EH (cell line): ENCODE data around the gene CNDP2.
"Not testable (repeated sequence)": the region's sequence is repeated elsewhere in the genome, so short reads cannot be mapped to it uniquely, and the experiment has no call there.

Experiments used
- DNase-seq: peaks from one replicate; pipeline ENCODE4 v3.0.0-alpha.2; 2015; ENCODE audit warnings: low read depth

The CNDP2 gene

DNA sequence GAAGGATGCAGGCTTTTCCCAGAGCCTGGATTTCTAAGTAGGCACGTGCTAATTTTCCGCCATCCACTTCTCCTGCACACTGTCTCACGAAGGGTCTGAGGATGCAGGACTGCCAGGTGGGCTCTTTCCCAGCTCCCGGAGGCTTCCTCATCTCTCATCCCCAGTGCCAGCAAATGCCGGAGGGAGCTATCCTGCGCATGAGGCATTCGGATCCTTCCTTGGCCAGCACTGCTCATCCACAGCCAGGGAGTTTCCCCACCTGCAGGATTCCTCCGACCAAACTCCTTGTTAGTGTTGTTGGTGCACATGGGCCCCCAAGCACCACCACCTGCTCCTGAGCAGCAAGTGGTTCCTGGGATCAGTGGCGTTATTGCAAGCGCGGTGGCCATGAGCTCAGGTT is 43.1 kb downstream of the CNDP2 start:
- no peak for DNase-seq

DNA sequence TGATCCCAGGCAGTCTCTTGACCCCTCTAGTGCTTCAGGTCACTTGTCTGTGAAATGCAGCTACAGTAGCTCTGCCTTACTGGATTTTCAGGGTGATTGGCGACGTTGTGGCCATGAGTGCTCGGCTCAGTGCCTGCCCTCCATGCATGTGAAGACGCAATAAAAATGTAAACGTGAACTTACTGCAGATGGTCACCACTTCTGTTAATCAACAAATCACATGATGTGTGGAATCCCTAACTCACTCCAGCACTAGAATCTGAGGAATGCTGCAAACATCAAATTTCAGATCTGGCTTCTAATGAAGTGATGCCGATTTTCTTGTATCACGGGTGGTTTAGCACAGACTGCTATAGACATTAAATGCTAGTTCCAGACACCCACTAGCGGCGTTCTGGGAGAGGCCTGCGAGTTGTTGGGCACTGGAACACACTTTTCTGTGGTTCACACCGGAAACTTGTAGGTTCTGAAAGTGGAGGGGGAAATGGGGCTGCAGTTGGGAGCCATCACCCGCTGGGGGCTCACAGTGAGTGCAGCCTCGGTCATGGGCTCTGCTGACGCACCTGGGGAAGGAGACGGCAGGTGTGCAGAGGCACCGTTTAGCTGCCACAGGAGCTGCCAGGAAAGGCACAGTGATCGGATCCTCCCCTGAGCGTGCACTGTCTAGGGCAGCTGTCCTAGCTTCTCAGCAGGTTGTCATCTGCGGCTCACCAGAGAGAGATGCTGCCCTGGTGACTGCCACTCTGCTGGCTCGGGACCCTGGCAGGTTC is 44.7 kb downstream of the CNDP2 start:
- DNase-seq = peak; percentile 8

DNA sequence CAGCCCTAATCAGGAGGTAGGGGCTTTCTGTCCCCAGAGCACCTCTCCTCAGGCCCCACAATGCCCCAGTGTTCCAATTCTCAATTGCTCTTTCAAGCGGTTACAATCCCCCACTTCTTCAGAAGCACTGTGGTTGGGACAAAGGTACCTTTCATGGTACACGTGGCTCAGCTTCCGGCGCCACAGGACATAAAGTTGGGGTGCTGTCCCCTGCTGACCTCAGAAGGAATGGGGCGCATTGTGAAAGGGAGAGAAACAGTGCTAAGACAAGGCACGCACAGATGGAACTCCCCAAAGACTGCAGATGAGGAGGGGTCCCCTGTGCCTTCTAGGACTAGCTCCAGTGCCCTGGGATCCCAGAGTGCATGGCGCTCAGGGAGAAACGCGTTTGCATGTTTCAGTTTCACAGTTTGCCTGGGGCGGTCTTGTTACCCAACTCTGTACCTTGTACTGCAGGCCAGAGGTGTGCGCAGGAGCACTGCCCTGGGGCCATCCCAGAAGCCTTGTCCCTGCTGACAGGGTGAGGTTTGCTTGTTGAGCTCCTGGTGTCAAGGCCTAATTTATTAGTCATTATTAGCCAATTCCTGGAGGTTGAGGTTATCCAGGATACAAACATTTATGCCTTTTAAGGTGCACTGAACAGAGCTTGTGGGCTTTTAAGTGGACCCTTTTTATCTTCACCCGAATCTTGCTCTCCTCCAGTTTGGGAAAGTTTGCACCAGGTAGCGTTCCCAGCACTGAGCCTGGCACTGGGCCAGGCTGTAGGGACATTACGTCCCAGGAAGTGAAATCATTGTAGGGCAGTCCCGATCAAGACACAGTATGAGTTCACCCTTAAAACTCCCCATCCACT is 45.8 kb downstream of the CNDP2 start:
- no peak for DNase-seq

DNA sequence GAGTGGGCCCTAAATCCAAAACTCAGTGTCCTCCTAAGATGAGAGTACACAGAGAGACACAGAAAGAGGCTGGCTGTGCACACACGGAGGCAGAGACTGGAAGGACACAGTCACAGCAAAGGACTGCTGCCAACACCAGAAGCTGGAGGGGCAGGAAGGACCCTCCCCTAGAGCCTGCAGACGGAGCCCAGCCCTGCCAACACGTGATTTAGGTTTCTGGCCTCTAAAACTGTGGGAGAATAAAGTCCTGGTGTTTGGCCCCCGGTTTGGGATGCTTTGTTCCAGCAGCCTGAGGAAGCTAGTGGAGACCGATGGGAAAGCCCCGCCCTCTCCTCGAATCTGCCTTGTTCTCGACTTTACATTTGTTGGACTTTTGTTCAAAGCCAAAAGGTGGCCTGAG is 48.7 kb downstream of the CNDP2 start:
- no peak for DNase-seq

DNA sequence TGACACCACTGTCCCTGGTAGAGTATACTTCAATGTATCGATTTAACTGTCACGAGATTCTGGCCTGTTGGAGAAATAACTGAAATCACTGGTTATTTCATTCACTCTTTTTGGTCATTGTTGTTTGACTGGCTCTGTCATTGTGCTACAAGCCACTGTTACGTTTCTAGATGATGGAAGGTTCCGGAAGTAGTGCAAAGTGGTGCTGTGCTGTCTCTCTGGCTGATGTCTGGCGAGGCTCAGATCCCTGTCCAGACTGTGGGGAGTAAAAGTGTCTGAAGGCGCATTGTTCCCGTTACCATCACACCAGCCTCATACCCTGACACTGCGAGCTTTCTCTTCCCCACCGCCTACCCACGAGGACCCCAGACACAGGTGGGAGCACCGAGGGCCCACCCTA is 49.8 kb downstream of the CNDP2 start:
- DNase-seq = no peak

DNA sequence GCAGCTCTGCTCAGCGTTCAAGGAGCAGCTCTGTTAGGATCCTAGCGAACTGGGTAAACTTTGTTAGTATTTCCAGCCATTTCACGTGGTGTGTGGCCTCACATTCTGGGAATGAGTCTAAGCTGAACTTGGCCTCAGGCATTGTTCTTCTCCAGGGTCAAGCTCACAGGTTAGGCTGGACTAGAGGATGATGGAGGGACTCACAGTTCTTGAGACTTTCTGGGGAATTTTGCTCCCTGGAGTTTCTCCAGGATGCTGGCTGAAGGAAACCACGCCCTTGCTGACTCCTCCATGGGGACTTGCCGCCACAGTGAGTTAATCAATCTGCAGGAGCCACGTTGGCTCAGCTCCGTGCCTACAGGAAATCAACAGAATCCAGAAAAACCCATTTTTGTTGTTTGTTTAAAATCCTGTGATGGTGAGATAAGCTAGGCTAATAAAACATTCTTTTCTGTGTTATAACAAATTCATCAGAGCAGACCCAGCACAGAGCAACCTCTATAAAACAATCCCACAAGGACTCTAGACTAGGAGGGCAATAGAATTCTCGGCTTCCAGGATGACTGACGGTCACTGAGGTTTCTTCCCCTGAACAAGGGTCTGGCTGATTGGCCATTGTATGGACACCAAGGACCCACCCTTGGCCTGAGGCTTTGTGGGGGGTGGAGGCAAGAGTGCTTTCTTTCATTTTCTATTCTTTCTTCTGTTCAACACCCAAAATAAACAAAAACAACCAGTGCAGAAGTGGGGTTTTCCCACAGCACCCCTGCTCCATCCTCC is 50.8 kb downstream of the CNDP2 start:
- peak; percentile 79 for DNase-seq

DNA sequence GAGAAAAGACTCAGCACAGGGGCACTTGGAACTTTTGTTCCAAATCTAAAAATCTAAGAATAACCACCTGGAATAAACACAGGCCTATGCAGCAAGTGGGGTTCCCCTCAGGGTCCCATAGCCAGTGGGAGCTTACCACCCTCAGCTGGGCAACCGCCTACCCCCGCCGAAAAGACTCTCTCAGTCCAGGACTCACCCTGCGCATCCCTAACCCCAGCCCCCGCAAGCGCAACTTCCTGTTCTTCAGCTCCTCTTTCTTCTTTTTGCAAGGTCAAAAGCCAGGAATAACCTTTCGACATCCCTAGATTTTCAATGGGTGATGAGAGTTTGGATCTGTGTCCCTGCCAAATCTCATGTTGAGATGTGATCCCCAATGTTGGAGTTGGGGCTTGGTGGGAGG is 51.7 kb downstream of the CNDP2 start:
- DNase-seq = no peak

DNA sequence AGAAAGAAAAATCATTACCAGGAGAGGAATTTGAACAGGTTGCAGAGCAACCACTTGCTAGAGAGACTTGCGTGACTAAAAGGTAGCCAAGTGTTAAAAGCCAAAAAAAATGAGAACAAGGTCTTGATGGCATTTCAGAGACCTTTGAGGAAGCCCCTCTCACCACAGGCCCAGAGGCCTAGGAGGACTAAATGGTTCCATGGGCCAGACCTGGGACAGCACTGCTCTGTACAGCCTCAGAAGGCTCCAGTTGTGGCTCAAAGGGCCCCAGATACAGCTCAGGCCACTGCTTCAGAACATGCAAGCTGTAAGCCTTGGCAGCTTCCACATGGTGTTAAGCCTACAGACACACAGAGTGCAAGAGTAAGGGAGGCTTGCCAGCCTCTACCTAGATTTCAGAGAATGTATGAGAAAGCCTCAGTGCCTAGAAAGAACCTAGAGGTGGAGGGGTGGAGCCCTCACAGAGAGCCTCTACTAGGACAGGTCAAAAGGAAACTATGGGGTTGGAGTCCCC is 53.5 kb downstream of the CNDP2 start:
- DNase-seq = no peak

DNA sequence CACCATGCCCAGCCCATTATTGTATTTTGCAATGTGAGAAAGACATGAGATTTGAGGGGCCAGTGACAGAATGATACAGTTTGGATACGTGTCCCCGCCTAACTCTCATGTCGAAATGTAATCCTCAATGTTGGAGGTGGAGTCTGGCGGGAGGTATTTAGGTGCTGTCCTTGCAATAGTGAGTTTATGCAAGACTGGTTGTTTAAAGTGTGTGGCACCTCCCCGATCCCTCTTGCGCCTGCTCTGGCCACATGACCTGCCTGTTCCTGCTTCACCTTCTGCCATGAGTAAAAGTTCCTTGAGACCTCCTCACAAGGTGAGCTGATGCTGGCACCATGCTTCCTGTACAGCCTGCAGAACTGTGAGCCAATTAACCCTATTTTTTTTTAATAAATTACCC is 54.7 kb downstream of the CNDP2 start:
- no peak for DNase-seq

DNA sequence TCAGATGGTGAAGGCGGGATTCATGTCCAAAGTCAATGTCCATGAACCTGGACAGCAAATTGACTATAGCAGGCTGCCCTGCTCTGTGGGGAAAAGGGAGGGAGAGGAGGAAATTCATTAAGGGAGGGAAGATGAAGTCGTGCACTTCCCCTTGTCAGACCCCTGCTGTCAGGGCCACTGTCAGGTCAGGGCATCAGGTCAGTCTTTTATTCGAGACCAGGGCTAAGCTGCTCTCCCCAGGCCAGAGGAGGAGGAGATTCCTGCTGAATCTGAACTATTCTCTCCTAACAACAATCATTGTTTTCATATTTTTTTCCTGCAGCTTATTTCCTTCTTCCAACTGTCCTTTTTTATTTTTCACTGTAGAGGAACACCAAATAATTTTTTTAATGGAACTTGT is 55.3 kb downstream of the CNDP2 start:
- no peak for DNase-seq

DNA sequence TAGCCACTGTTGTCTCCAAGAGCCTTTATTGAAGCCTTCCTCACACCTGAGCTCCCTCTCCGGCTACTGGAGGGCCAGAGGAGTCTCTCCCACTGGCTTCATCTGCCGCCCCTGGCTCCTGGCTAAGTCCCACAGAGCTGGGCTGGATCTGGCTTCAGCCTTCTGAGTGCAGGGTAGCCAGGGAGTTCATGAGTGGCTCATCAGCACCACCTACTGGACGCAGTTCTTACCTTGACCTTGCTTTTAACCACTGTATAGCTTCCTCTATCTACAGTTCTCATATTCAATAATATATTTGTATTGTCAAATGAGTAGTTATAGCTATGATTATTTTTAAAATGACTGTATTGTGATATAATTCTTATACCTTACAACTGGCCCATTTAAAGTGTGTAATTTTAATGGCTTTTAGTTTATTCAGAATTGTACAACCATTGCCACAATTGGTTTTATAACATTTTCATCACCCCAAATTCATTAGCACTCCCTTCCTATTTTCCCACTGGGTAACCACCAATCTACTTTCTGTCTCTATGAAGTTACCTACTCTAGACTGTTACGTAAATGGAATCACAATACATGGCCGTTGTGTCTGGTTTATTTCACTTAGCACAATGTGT is 55.9 kb downstream of the CNDP2 start:
- peak; percentile 81 for DNase-seq

DNA sequence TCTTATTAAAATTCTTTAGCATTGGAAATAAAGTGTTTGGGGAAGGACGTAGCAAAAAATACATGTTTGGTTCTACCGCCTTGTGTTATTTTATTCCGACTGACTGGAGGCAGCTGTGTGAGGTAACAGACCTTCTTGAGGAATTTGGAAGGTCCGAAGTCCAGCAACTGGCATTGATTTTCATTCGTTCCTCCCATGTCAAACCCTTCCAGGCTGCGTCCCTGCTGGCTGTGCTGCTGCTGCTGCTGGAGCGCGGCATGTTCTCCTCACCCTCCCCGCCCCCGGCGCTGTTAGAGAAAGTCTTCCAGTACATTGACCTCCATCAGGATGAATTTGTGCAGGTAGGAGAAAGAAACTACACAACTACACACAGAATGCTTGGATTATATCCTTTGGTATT is 60.0 kb downstream of the CNDP2 start:
- DNase-seq = no peak

DNA sequence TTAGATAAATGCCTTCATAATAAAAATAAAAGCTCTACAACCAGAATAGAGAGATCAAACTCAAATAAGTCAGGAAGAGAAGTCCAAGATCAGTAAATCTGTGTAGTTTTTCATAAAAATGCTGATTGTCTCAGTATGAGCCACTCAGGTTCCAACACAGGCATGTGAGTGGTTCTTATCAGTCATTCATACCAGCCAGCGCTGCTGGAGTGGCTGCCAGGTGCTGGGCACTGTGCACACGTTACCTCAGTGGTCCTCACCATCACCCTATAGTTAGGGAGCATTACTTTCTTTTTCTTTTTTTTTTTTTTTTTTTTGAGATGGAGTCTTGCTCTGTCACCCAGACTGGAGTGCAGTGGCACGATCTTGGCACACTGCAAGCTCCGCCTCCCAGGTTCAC is 61.9 kb downstream of the CNDP2 start:
- no peak for DNase-seq

DNA sequence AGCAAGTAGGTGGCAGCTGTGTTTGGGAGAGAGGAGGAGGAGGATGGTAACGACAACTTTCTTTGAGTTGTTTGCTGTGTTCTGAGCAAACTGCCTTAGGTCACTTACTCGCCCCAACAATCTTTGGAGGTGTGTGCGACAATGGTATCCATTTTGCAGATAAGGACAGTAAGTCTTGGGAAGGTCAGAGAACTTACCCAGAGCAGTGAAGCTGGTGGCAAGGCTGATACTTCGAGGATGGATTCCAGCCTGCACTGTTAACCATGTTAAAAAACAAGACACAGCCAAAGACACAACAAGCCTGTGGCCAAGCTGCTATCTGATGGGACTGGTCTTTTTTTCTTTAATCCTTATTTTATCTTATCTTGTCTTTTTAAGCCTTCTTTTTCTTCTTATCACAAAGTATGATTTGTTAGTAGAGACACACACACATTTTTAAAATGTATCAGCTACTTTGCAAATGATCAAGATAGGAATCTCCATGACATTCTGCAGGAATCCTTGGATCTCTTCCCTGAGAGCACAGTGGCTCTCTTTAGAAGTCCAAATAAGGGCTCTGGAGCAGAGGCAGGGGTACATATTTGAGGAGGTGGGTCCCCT is 66.1 kb downstream of the CNDP2 start:
- DNase-seq = no peak

DNA sequence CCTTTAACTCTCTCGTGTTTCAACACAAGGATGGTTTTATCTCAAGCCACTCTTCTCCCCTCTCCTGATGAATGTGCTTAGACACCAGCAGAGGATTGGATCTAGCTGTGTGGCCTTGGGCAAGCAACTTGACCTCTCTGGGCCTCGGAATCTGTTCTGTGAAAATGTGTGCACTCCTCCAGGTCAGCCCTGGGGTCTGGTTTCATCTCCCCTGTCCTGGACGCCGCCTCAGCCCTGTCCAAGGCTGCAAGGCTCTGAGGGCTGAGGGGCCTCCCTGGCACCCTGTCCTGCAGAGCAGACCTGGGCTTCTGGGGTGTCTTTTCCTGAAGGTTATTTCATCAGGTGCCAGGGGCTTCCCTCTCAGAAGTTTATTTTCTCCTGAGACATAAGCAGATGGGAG is 66.6 kb downstream of the CNDP2 start:
- DNase-seq = no peak

DNA sequence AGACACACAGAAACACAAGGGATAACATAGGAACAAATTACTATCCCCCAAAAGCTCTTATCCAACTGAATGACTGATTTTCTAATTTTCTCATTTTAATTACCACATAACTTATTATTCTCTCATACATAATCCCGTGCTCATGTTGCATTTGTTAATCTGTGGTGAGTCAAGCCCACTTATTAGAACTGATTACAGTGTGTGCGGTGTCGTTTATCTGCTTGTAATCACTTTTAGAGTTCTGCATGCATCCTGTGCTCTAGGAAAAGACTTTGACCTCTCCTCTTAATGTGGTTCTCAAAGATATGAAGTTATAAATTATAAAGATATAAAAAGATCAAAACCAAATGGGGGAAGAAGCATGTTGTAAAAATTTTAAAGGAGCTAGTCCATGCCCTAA is 67.8 kb downstream of the CNDP2 start:
- no peak for DNase-seq

DNA sequence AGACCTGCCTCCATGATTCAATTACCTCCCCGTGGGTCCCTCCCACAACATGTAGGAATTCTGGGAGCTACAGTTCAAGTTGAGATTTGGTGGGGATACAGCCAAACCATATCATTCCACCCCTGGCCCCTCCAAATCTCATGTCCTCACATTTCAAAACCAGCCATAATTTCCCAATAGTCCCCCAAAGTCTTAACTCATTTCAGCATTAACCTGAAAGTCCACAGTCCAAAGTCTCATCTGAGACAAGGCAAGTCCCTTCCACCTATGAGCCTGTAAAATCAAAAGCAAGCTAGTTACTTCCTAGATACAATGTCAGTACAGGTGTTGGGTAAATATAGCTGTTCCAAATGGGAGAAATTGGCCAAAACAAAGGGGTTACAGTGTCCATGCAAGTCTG is 69.0 kb downstream of the CNDP2 start:
- DNase-seq = not testable (repeated sequence)

DNA sequence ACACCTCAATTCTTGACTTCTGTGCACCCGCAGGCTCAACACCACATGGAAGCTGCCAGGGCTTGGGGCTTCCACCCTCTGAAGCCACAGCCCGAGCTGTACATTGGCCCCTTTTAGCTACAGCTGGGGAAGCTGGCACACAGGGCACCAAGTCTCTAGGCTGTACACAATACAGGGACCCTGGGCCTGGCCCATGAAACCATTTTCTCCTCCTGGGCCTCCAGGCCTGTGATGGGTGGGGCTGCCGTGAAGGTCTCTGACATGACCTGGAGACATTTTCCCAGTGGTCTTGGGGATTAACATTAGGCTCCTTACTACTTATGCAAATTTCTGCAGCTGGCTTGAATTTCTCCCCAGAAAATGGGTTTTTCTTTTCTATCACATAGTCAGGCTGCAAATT is 69.8 kb downstream of the CNDP2 start:
- DNase-seq = not testable (repeated sequence)

DNA sequence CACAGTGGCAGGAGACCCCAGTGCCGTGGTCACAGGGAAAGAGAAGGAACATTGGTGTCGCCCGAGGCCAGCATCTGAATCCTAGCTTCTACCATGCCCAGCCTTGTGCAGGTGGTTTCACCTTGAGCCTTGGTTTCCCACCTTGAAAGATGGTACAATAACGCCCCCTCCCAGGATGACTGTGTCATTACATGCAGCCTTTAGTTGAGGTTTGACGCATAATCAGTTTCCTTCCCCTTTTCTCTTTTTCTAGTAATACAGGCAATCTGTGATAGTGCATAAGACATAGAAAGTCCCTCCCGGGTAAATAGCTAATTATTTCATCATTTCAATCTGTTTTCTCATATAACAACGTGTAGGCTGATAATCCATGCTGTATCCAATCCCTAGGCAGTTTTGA is 71.7 kb downstream of the CNDP2 start:
- DNase-seq = no peak

DNA sequence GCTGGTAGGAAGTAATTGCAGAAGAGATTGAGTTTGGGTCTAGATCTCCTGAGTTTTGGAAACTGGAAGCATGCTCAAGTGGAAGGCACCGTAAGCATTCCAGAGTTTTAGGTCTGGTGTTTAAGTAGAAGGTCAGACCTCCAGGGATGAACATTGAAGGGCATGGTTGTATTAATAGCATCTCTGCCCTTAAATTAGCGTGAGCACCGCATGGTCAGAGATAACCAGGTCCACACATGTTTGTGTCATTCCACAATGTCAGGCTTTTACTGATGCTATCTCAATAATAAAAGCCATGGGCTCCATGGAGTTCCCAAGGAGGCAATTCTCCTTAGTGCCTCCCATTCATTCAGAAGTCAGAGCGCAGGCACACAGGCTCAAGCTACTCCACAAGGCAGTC is 73.2 kb downstream of the CNDP2 start:
- DNase-seq = no peak

DNA sequence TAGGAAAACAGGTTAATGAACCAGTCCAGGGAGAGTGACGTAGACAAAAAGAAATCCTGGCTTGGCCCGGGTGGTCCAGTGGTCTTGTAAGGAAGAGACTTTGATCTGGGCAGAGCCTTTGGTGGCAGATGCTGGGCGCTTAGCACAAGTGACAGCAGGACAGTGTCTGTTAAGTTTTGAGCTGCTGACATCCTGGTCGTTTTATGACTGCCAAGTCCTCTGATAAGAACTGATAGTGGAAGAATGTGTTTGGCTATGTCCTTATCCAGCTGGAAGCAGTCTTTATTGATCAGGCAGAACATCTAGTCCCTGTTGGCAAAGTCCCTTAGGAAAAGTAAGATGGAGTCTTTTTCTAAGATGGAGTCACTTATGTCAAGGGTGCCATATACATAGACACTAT is 74.1 kb downstream of the CNDP2 start:
- no peak for DNase-seq
